Esophagus (tissue), 2 donors: ENCODE measurements around the gene ADORA2A. TPM values are rescaled to one million over a fixed set of nuclear protein-coding genes. Genes with fewer than 3 reads are reported as not detected.

ENCODE experiments used
- H3K27ac ChIP-seq, 2 donors: one replicate each; pipeline ENCODE4 v1.5.1; 2013; ENCODE audit warnings: low read depth in 2 of 2, mild to moderate bottlenecking in 2 of 2, inconsistent platforms in 1 of 2, low read length in 1 of 2, moderate library complexity in 1 of 2
- H3K27me3 ChIP-seq, 2 donors: one replicate each; pipeline ENCODE4 v1.6.1; 2013; ENCODE audit warnings: low read length in 2 of 2, control low read depth in 1 of 2, mild to moderate bottlenecking in 1 of 2; ENCODE audit not compliant: insufficient read depth in 2 of 2, control insufficient read depth in 1 of 2
- H3K36me3 ChIP-seq, 2 donors: one replicate each; pipeline ENCODE4 v1.6.1; 2013; ENCODE audit warnings: low read length in 1 of 2; ENCODE audit not compliant: control insufficient read depth in 2 of 2, insufficient read depth in 2 of 2
- H3K4me1 ChIP-seq, 2 donors: one replicate each; pipeline ENCODE4 v1.6.1; 2013; ENCODE audit warnings: low read length in 1 of 2; ENCODE audit not compliant: control insufficient read depth in 2 of 2, insufficient read depth in 2 of 2
- H3K4me3 ChIP-seq, 2 donors: one replicate each; pipeline ENCODE4 v1.5.1; 2013; ENCODE audit warnings: low read length in 2 of 2, mild to moderate bottlenecking in 2 of 2, low read depth in 1 of 2, moderate library complexity in 1 of 2
- H3K9me3 ChIP-seq, 2 donors: one replicate each; pipeline ENCODE4 v1.6.1; 2013; ENCODE audit warnings: mild to moderate bottlenecking in 2 of 2, low read depth in 1 of 2, low read length in 1 of 2, moderate library complexity in 1 of 2; ENCODE audit not compliant: control insufficient read depth in 2 of 2, insufficient read depth in 1 of 2
- WGBS, 2 donors: extraction: QIAGEN DNeasy Blood & Tissue Kit; methylation state at CpG; one replicate each; pipeline ENCODE4 v1.1.7; 2013; 5-methylcytosine and 5-hydroxymethylcytosine counted together
- polyA plus RNA-seq, 2 donors: library from polyadenylated mRNA; stranded (reverse); fragments of 200-250 nt; gene quantifications; one replicate each; pipeline ENCODE4 v1.2.3, GENCODE V29; 2013
- donor health status: healthy with polysubstance abuse.
- donor health status: Bipolar disorder and iron deficiency.

The ADORA2A gene
- polyA plus RNA-seq, 2 donors: 0.72 to 0.92 TPM

GRCh38 chr22:24444729-24445466, 17.5 kb downstream of the ADORA2A start:
- no peaks in the 10 kb centered on the region for H3K9me3 ChIP-seq

GRCh38 chr22:24445481-24446259, 18.3 kb downstream of the ADORA2A start:
- no peaks in the 10 kb centered on the region for H3K27me3 ChIP-seq
- peaks cover 0 to 3% of the 10 kb centered on the region in 2 donors for H3K4me1 ChIP-seq
- no peaks in the 10 kb centered on the region for H3K9me3 ChIP-seq
- no peak overlapping the region for H3K27ac ChIP-seq
- H3K4me3 ChIP-seq: no peak overlapping the region
- WGBS, 2 donors: 75 to 81% methylated on average over 11 of the region's 11 CpGs
- H3K36me3 ChIP-seq: peaks cover 0 to 6% of the 10 kb centered on the region in 2 donors

More at GRCh38 chr22:24444729-24445466, 17.5 kb downstream of the ADORA2A start:
- Histone ChIP-seq H3K36me3 (peaks cover 0 to 6% of the 10 kb centered on the region in 2 donors), H3K4me1 (peaks cover 0 to 5% of the 10 kb centered on the region in 2 donors), H3K27ac (no peak overlapping the region), H3K4me3 (no peak overlapping the region), H3K27me3 (no peaks in the 10 kb centered on the region)
- 85 to 87% methylated on average over 12 of the region's 12 CpGs for WGBS, 2 donors

GRCh38 chr22:24446260-24446611, 18.8 kb downstream of the ADORA2A start:
- H3K27ac ChIP-seq: no peak overlapping the region
- H3K4me3 ChIP-seq: no peak overlapping the region
- no peaks in the 10 kb centered on the region for H3K4me1 ChIP-seq
- no peaks in the 10 kb centered on the region for H3K27me3 ChIP-seq
- peaks cover 0 to under 1% of the 10 kb centered on the region in 2 donors for H3K36me3 ChIP-seq
- WGBS, 2 donors: 90 to 97% methylated on average over 3 of the region's 3 CpGs
- no peaks in the 10 kb centered on the region for H3K9me3 ChIP-seq

GRCh38 chr22:24450610-24451009, 23.2 kb downstream of the ADORA2A start:
- no peaks in the 10 kb centered on the region for H3K9me3 ChIP-seq
- no peak overlapping the region for H3K27ac ChIP-seq
- no peaks in the 10 kb centered on the region for H3K27me3 ChIP-seq
- H3K4me3 ChIP-seq: no peak overlapping the region
- WGBS, 2 donors: 64 to 90% methylated on average over 1 of the region's 1 CpG
- H3K4me1 ChIP-seq: no peaks in the 10 kb centered on the region
- H3K36me3 ChIP-seq: no peaks in the 10 kb centered on the region

- Histone ChIP-seq H3K27me3 (no peaks in the 10 kb centered on the region), H3K36me3 (no peaks in the 10 kb centered on the region), H3K4me1 (no peaks in the 10 kb centered on the region), H3K9me3 (no peaks in the 10 kb centered on the region), H3K4me3 (no peak overlapping the region), H3K27ac (no peak overlapping the region)
Measured at GRCh38 chr22:24451162-24451561, 23.8 kb downstream of the ADORA2A start.

GRCh38 chr22:24453853-24454252, 26.5 kb downstream of the ADORA2A start:
- Histone ChIP-seq H3K9me3 (no peaks in the 10 kb centered on the region), H3K27ac (no peak overlapping the region), H3K36me3 (no peaks in the 10 kb centered on the region), H3K4me1 (no peaks in the 10 kb centered on the region), H3K27me3 (no peaks in the 10 kb centered on the region), H3K4me3 (no peak overlapping the region)
- 84 to 89% methylated on average over 1 of the region's 1 CpG for WGBS, 2 donors

GRCh38 chr22:24455039-24455438, 27.6 kb downstream of the ADORA2A start:
- Histone ChIP-seq H3K27ac (no peak overlapping the region), H3K9me3 (no peaks in the 10 kb centered on the region), H3K4me3 (no peak overlapping the region), H3K36me3 (no peaks in the 10 kb centered on the region), H3K4me1 (no peaks in the 10 kb centered on the region), H3K27me3 (no peaks in the 10 kb centered on the region)
- WGBS, 2 donors: 80% methylated on average over 4 of the region's 4 CpGs

GRCh38 chr22:24455751-24456426, 28.5 kb downstream of the ADORA2A start:
- Histone ChIP-seq H3K27ac (no peak overlapping the region), H3K27me3 (no peaks in the 10 kb centered on the region), H3K4me1 (no peaks in the 10 kb centered on the region), H3K9me3 (no peaks in the 10 kb centered on the region), H3K36me3 (no peaks in the 10 kb centered on the region), H3K4me3 (no peak overlapping the region)
- 57 to 62% methylated on average over 9 of the region's 9 CpGs for WGBS, 2 donors

GRCh38 chr22:24457894-24458420, 30.6 kb downstream of the ADORA2A start:
- H3K4me3 ChIP-seq: no peak overlapping the region
- no peaks in the 10 kb centered on the region for H3K4me1 ChIP-seq
- no peaks in the 10 kb centered on the region for H3K27me3 ChIP-seq
- no peak overlapping the region for H3K27ac ChIP-seq
- WGBS, 2 donors: 93 to 95% methylated on average over 3 of the region's 3 CpGs
- H3K36me3 ChIP-seq: no peaks in the 10 kb centered on the region
- H3K9me3 ChIP-seq: no peaks in the 10 kb centered on the region
